Activated naive CD4-positive, alpha-beta T cell treated with anti-CD3 and anti-CD28 coated beads, Interleukin-2, amount 10 ng/mL, durations not matched to agents 7 days and 5 days (primary cell): ENCODE data around the gene NRL.

Experiments
- CTCF ChIA-PET: fragments of 350-600 bp; sonication (Branson Sonifier 250); formaldehyde crosslinking; loops from one replicate; lab custom pipeline; 2021; ENCODE audit warnings: antibody characterized with exemption; lab: Charles Lee
- DNase-seq: peaks from one replicate; pipeline ENCODE4 v3.0.0-alpha.2; 2020
- H3K27ac Mint-ChIP-seq: one replicate; pipeline ENCODE4 v1.8.0; 2021; ENCODE audit warnings: mild to moderate bottlenecking, moderate library complexity, mixed read lengths
- H3K27me3 Mint-ChIP-seq: one replicate; pipeline ENCODE4 v1.8.0; 2021; ENCODE audit warnings: mild to moderate bottlenecking, mixed read lengths
- H3K36me3 Mint-ChIP-seq: one replicate; pipeline ENCODE4 v1.8.0; 2021; ENCODE audit warnings: mixed read lengths
- H3K4me1 Mint-ChIP-seq: one replicate; pipeline ENCODE4 v1.8.0; 2021; ENCODE audit warnings: mixed read lengths
- H3K4me3 Mint-ChIP-seq: one replicate; pipeline ENCODE4 v1.8.0; 2021; ENCODE audit warnings: mild to moderate bottlenecking, moderate library complexity, mixed read lengths
- H3K9me3 Mint-ChIP-seq: one replicate; pipeline ENCODE4 v1.8.0; 2021; ENCODE audit warnings: mixed read lengths

NRL gene

DNA sequence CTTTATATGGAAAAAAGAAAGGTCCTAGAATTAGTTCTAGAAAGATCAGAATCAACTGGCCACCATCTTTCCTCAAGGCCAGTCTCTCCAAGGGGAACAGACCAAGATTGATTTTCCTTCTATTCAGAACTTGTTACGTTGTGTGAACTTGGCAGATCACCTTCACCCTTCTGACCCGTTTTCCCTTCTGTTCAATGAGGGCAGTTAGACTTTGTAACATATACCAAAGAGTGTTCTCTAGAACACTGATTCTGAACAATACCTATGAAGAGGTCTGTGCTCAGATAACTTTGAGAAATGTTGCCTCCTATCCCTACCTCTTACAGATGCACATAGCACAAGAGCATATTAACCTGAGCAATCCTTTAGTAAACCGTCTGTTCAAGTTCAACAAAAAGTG lies 31.3 kb downstream of the NRL start:
- no peaks in the 10 kb centered on the region for H3K9me3 Mint-ChIP-seq
- peaks cover 50% of the 10 kb centered on the region for H3K27me3 Mint-ChIP-seq
- CTCF ChIA-PET = interaction anchor here (4.5 to 12.4 kb wide), 3 partner anchors 9 to 26 kb away, joined by 41 to 107 read pairs (median 54); partner anchors contain the start of gene PCK2
- H3K27ac Mint-ChIP-seq = no peak overlapping the region
- H3K4me1 Mint-ChIP-seq = peaks cover 25% of the 10 kb centered on the region
- H3K4me3 Mint-ChIP-seq = no peak overlapping the region
- no peaks in the 10 kb centered on the region for H3K36me3 Mint-ChIP-seq
- DNase-seq = no peak

DNA sequence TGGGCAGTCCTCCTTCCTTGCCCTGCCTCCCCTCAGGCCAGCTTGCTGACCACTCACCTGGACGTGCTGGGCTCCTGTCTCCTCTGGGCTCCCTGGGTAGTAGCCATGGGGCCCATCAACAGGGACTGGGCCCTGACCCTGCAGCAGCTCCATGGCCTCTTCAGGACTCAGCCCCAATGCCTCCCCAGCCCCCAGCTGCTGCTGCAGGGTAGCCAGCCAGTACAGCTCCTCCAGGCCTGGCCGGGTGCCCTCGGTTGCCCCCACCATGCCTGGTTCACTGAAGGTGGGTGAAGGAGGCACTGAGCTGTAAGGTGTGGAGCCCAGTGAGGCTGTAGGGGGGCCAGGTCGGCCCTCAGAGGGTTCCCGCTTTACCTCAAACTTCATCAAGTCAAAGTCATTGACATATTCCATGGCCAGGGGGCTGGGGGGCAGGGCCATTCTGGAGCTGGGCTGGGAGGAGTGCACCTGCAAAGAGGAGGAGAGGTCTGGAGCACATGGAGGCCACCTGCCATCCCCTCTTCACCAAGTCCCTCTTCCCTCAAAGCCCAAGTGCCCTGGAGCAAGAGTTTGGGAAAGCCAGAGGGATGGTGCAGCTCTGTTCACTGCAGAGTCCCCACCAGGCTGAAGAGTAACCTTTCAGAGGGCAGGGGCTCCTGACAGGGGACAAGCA lies 32.2 kb downstream of the NRL start:
- peak overlapping the region; percentile 76 for H3K4me3 Mint-ChIP-seq
- H3K27ac Mint-ChIP-seq = peak overlapping the region; percentile 35
- CTCF ChIA-PET = interaction anchor here (2.5 to 12.4 kb wide), 4 partner anchors 10 to 78 kb away, joined by 11 to 107 read pairs (median 48); partner anchors contain the start of genes IRF9 and PCK2
- no peak for DNase-seq
- H3K4me1 Mint-ChIP-seq = peaks cover 25% of the 10 kb centered on the region
- no peaks in the 10 kb centered on the region for H3K9me3 Mint-ChIP-seq
- peaks cover 50% of the 10 kb centered on the region for H3K27me3 Mint-ChIP-seq
- H3K36me3 Mint-ChIP-seq = no peaks in the 10 kb centered on the region

DNA sequence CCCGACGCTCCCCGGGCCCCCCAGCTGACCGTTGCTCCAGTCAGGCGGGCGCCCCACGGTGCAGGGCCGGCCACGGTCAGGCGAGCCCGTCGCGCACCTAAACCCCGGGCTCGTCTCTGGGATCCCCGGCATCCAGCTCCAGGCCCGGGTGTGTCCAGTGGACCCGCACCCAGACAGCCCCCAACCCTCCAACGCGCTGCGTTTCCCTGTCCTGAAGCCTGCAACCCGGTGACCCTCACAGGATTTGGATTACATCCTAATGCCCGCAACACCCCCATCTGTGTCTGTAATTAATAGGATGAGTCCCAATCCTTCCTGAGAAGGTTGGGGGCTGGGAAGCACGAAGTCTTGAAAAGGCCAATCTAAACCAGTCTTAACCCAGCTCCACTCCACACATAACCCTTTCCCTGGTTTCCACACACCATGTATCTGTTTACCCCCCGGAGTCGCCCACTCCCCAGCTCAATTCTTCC lies 33.0 kb downstream of the NRL start:
- CTCF ChIA-PET = interaction anchor here (1.0 to 12.4 kb wide), 6 partner anchors 11 to 228 kb away, joined by 3 to 107 read pairs (median 26); partner anchors contain the start of genes IRF9 and PCK2
- H3K27ac Mint-ChIP-seq = peak overlapping the region; percentile 81
- no peaks in the 10 kb centered on the region for H3K36me3 Mint-ChIP-seq

DNA sequence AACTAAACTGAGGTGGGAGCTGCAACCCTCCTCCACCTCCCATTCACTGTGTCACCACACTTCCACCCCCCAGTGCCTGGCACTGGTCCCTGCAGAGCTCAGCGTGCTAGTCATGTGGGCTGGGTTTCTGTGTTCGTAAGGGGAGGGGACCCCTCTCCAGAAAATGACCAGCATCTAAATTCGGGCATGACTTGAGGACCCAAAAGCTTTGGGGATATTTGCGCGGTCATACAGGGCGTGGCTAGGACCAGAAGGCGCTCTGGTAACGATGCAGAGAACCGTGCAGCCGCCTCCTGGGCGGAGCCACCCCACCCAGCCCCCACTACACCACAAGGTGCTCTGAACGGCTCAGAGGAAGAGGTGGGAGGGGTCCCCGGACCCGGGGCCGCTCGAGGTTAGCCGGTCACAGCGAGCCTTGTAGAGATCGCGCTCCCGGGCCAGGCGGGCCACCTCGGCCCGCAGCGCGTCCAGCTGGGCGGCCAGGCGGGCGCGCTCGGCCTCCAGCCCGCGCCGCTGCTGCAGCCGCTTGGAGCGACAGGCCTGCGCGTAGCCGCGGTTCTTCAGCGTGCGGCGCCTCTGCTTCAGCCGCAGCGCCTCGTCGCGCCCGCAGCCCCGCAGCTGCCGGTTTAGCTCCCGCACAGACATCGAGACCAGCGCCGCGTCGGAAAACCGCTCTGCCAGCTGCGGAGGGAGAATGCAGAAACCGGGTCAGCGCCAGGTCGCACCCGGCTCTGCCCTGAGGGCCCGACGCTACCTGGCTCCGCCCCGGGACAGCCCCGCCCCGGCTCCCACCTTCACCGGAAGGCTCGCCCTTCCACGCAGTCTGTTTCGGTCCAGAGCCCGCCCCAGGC lies 33.6 kb downstream of the NRL start:
- no peaks in the 10 kb centered on the region for H3K36me3 Mint-ChIP-seq
- peaks cover 50% of the 10 kb centered on the region for H3K27me3 Mint-ChIP-seq
- CTCF ChIA-PET = interaction anchor here (0.6 to 12.4 kb wide), 11 partner anchors 12 to 961 kb away, joined by 3 to 107 read pairs (median 11); partner anchors contain the start of genes DCAF11, IRF9, NRL and PCK2
- H3K4me1 Mint-ChIP-seq = peaks cover 35% of the 10 kb centered on the region
- H3K4me3 Mint-ChIP-seq = peak overlapping the region; percentile 75
- DNase-seq = peak; percentile 87
- H3K27ac Mint-ChIP-seq = peak overlapping the region; percentile 75
- no peaks in the 10 kb centered on the region for H3K9me3 Mint-ChIP-seq

More for the DNA sequence above, 33.0 kb downstream of the NRL start:
- Mint-ChIP-seq H3K4me3 (peak overlapping the region; percentile 76), H3K9me3 (no peaks in the 10 kb centered on the region), H3K4me1 (peaks cover 29% of the 10 kb centered on the region), H3K27me3 (peaks cover 50% of the 10 kb centered on the region)
- DNase-seq = no peak

DNA sequence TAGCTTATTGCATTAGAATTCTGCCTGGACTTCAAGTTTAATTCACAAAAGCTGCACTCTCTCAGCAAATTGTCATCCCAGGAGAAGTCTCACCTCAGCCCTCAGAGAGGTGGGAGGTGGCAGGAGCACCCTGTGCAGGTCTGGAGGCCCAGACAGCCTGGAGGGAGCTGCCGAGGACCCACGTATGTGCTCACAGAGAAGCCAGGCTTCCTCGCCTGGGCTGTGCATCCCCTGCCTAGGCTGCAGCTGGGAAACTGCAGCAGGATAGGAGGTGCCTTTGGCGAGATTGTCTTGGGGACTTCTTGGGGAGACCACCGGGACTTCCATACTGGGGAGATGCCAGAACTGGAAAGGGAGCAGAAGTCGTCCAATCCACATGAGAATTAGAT lies 34.6 kb downstream of the NRL start:
- DNase-seq = no peak
- CTCF ChIA-PET = interaction anchor here (0.9 to 12.4 kb wide), 9 partner anchors 11 to 960 kb away, joined by 3 to 107 read pairs (median 11); partner anchors contain the start of genes DCAF11, IRF9, NRL and PCK2
- Mint-ChIP-seq H3K4me1 (peaks cover 45% of the 10 kb centered on the region), H3K9me3 (no peaks in the 10 kb centered on the region), H3K4me3 (peak overlapping the region; percentile 75), H3K27me3 (peaks cover 51% of the 10 kb centered on the region), H3K36me3 (no peaks in the 10 kb centered on the region), H3K27ac (no peak overlapping the region)

DNA sequence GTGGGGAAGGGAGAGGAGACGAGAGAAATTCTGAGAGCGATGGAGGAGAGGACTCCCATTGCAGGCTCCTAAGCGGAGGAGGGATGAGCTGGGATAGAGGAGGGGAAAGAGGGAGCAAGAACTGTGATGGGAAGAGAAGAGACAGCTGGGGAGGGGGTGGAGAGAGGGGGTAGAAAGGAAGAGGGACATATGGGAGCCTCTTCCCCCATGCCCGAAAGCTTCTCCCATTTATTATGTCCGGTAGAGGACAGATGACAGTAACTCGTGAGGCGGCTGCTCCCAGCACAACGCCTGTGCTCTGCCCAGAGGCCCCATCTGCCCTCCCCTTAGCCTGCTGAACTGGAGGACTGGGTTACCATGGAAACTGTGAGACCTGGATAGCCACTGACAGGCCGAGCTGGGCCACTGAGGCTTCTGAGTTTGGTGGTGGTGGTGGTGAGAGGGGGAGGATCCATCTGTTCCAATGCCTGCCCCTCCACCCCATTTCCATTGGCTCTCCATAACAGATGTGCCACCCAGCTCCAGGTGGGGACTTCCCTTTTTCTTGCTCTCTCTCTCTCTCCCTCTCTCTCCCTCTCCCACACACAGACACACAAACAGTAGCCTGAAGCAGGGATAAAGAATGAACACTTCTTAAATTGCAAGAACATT lies 35.1 kb downstream of the NRL start:
- Mint-ChIP-seq H3K4me1 (peaks cover 49% of the 10 kb centered on the region), H3K27me3 (peaks cover 46% of the 10 kb centered on the region), H3K4me3 (peak overlapping the region; percentile 48), H3K27ac (no peak overlapping the region), H3K36me3 (no peaks in the 10 kb centered on the region), H3K9me3 (no peaks in the 10 kb centered on the region)
- DNase-seq = no peak
- CTCF ChIA-PET = interaction anchor here (1.2 to 12.4 kb wide), 6 partner anchors 10 to 229 kb away, joined by 3 to 107 read pairs (median 26); partner anchors contain the start of gene PCK2

DNA sequence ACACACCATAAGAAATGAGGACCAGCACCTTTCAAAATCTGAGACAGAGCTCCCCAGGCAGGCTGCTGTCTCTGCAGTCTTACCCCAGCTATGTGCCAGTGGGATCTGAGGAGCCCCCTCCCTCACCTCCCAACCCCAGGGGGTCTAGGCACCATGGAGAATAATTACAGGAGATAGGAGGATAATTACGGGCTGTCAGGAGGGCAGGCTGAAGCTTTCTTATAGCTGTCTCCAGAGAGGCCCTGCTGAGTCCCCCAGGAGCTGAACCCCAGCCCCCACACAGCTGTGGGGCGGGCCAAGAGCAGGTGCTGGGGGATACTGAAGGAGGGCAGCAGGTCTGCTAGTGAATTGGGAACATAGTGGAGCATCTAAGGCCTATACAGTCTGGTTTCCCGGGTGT lies 36.6 kb downstream of the NRL start:
- DNase-seq = no peak
- no peak overlapping the region for H3K27ac Mint-ChIP-seq
- no peaks in the 10 kb centered on the region for H3K9me3 Mint-ChIP-seq
- no peaks in the 10 kb centered on the region for H3K36me3 Mint-ChIP-seq
- peaks cover 45% of the 10 kb centered on the region for H3K27me3 Mint-ChIP-seq
- peaks cover 51% of the 10 kb centered on the region for H3K4me1 Mint-ChIP-seq
- CTCF ChIA-PET = interaction anchor here (1.0 to 12.4 kb wide), 3 partner anchors 15 to 31 kb away, joined by 3 to 107 read pairs (median 54); partner anchors contain the start of gene PCK2
- H3K4me3 Mint-ChIP-seq = no peak overlapping the region

DNA sequence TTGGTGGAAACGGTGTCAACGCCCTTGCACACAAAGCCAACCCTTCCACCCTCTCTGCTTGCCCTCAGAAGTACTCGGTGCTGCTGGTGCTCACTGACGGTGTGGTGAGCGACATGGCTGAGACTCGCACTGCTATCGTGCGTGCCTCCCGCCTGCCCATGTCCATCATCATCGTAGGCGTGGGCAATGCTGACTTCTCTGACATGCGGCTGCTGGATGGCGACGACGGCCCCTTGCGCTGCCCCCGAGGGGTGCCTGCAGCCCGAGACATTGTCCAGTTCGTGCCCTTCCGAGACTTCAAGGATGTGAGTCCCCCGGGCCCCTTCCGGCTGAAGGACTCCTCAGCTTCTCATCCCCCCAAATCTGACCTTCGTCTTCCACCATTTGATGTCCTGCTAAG lies 37.7 kb downstream of the NRL start:
- Mint-ChIP-seq H3K4me3 (no peak overlapping the region), H3K9me3 (no peaks in the 10 kb centered on the region), H3K27ac (no peak overlapping the region), H3K36me3 (no peaks in the 10 kb centered on the region), H3K27me3 (peaks cover 35% of the 10 kb centered on the region), H3K4me1 (peaks cover 48% of the 10 kb centered on the region)
- CTCF ChIA-PET = interaction anchor here (12.4 kb wide), 1 partner anchor 16 kb away, joined by 107 read pairs; the partner anchor contains the start of gene PCK2
- DNase-seq = no peak

DNA sequence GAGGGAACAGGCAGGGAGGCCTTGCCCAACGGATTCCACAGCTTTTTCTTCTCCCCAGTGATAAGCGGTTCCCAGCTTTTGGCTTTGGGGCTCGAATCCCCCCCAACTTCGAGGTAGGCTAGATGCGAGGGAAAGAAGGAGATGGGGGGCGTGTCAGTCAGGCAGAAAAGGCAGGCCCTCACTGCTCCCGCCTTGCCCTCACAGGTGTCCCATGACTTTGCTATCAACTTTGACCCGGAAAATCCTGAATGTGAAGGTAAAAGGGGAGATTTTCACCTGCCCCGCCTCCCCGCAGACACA lies 38.5 kb downstream of the NRL start:
- H3K4me1 Mint-ChIP-seq = peaks cover 44% of the 10 kb centered on the region
- CTCF ChIA-PET = interaction anchor here (12.4 kb wide), 1 partner anchor 16 kb away, joined by 107 read pairs; the partner anchor contains the start of gene PCK2
- no peak overlapping the region for H3K27ac Mint-ChIP-seq
- H3K4me3 Mint-ChIP-seq = no peak overlapping the region
- peaks cover 26% of the 10 kb centered on the region for H3K27me3 Mint-ChIP-seq
- H3K36me3 Mint-ChIP-seq = no peaks in the 10 kb centered on the region
- no peak for DNase-seq
- H3K9me3 Mint-ChIP-seq = no peaks in the 10 kb centered on the region

DNA sequence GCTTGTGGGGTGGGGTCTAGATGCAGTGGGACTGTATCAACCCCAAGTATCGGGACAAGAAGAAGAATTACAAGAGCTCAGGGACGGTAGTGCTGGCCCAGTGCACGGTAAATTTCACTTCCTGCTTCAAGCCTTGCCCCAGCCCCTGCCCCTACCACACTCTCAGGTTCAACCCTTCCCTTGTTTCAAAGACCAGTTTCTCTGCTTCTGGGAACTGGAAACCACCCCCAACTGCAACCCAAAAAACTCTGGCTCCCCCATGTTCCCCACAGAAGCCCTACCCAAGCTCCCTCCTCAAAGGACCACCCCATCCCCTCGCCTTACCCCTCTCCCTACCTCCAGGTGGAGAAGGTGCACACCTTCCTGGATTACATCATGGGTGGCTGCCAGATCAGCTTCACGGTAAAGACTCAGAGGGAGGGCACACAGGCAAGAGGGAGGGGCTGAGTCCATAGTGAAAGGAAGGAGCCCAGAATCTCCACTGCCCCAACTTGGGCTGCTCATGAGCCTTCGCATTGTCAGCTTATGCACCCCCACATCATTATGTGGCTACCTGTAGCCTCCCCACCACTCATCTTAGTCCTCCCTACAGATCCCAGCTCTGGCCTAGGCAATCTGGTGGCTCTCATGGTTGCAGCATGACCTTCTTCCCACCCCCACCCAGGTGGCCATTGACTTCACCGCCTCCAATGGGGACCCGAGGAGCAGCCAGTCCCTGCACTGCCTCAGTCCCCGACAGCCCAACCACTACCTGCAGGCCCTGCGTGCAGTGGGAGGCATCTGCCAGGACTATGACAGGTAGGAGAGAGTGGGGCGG lies 39.1 kb downstream of the NRL start:
- no peaks in the 10 kb centered on the region for H3K9me3 Mint-ChIP-seq
- H3K4me1 Mint-ChIP-seq = peaks cover 40% of the 10 kb centered on the region
- DNase-seq = peak; percentile 47
- H3K27ac Mint-ChIP-seq = peak overlapping the region; percentile 81
- CTCF ChIA-PET = interaction anchor here (0.7 to 12.4 kb wide), 5 partner anchors 10 to 85 kb away, joined by 3 to 107 read pairs (median 5); partner anchors contain the start of genes IRF9 and PCK2
- H3K36me3 Mint-ChIP-seq = no peaks in the 10 kb centered on the region
- H3K4me3 Mint-ChIP-seq = peak overlapping the region; percentile 36
- peaks cover 22% of the 10 kb centered on the region for H3K27me3 Mint-ChIP-seq

DNA sequence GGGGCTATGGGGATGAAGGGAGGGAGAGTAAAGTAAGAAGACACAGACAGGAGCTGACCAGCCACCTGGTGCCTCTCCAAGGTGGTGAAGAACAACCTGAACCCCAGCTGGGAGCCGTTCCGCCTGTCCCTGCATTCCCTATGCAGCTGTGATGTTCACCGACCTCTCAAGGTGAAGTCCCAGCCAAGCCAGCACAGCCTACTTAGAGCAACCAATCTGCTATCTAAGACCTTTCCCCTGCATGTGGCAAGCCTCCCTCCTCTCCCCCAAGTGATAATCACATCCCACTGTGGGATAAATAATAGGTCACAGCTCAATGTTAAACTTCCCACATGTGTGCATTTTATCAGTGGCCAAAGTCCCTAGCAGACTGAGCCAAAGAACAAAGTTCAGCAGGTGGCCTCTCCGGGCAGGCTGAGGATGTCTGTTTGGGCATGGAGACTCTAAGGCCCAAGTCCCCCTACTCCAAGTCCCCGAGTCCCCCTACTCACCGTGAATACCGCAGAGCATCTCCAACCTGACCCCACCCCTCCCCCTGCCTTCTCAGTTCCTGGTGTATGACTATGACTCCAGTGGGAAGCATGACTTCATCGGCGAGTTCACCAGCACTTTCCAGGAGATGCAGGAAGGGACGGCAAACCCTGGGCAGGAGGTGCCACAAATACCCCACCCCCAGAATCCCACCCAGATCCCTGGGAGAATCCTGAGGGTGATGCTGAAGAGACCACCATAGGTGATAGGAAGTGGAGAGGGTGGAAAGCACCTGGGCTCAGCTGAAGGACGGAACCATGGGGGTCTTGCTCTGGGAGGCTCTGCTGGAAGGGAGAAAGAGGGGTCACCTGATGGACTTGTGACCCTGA lies 39.9 kb downstream of the NRL start:
- H3K4me3 Mint-ChIP-seq = no peak overlapping the region
- DNase-seq = no peak
- H3K27ac Mint-ChIP-seq = peak overlapping the region; percentile 81
- no peaks in the 10 kb centered on the region for H3K36me3 Mint-ChIP-seq
- H3K4me1 Mint-ChIP-seq = peaks cover 32% of the 10 kb centered on the region
- no peaks in the 10 kb centered on the region for H3K9me3 Mint-ChIP-seq
- H3K27me3 Mint-ChIP-seq = peaks cover 25% of the 10 kb centered on the region
- CTCF ChIA-PET = interaction anchor here (0.7 to 12.4 kb wide), 6 partner anchors 11 to 86 kb away, joined by 3 to 107 read pairs (median 4); partner anchors contain the start of genes IRF9 and PCK2
